ENCODE results near the gene MRPL2. TPM values are rescaled to one million over a fixed set of nuclear protein-coding genes. Genes with fewer than 3 reads are reported as not detected.

Gene MRPL2
- total RNA-seq, 2 experiments from 2014 or later = 42.8 to 48.0 TPM

GRCh38 chr6:43037197-43037596 is 22.0 kb downstream of the MRPL2 start:
- intact Hi-C loops (cut with DNase I, micrococcal nuclease) = no loop called here
- ChIA-PET POLR2A (interaction anchor here (2.7 kb wide), 1 partner anchor 17 kb away, joined by 7 read pairs; the partner anchor contains the start of gene CUL7), CTCF (no interaction called here)
- Histone ChIP-seq H3K27ac (ENCODE audit: low read depth in 1 of 2, low read length in 2 of 2) (no peak overlapping the region), H3K9me3 (ENCODE audit: control insufficient read depth in 1 of 2, insufficient read depth in 1 of 2, low read length in 2 of 2) (no peaks in the 10 kb centered on the region), H3K4me1 (ENCODE audit: insufficient read depth, low read length) (no peaks in the 10 kb centered on the region), H3K4me3 (ENCODE audit: low read length) (no peak overlapping the region), H3K27me3 (ENCODE audit: control insufficient read depth in 1 of 2, insufficient read depth in 2 of 2, low read length in 2 of 2) (no peaks in the 10 kb centered on the region), H3K36me3 (ENCODE audit: insufficient read depth, low read length) (peaks cover 45% of the 10 kb centered on the region)
- Mint-ChIP-seq H3K27me3 (no peaks in the 10 kb centered on the region), H3K9me3 (no peaks in the 10 kb centered on the region), H3K36me3 (ENCODE audit: low read depth) (peaks cover 59% of the 10 kb centered on the region), H3K4me1 (ENCODE audit: low read depth) (no peaks in the 10 kb centered on the region), H3K4me3 (no peak overlapping the region), H3K27ac (no peak overlapping the region)
- no peak for TF ChIP-seq CTCF (IDR thresholded peaks at IDR 0.05)
- ATAC-seq (ENCODE audit: poor library complexity) = no peak
- DNase-seq = no peak

DNA sequence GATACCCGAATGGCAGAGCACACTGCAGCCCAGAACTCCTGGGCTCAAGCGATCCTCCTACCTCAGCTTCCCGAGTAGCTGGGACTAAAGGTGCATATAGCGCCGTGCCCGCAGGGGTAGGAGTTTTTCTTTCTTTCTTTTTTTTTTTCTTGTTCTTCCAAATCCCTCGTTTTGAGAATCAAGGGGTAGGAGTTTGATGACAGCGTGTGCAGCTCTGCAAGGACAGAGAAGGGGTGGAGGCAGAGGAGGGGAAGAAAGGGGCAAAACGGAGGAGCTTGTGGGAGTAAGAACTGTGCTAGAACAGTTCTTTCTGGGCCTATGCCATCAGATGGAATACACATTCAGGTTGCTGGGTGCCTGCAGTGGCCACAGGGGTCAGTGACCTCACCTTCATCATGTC is 22.5 kb downstream of the MRPL2 start:
- H3K36me3 ChIP-seq (ENCODE audit: insufficient read depth, low read length) = peaks cover 47% of the 10 kb centered on the region
- Mint-ChIP-seq H3K36me3 (ENCODE audit: low read depth) (peaks cover 59% of the 10 kb centered on the region), H3K4me3 (no peak overlapping the region), H3K4me1 (ENCODE audit: low read depth) (no peaks in the 10 kb centered on the region), H3K27me3 (no peaks in the 10 kb centered on the region), H3K27ac (no peak overlapping the region), H3K9me3 (no peaks in the 10 kb centered on the region)
- no peak overlapping the region for H3K27ac ChIP-seq (ENCODE audit: low read depth in 1 of 2, low read length in 2 of 2)
- no peaks in the 10 kb centered on the region for H3K27me3 ChIP-seq (ENCODE audit: control insufficient read depth in 1 of 2, insufficient read depth in 2 of 2, low read length in 2 of 2)
- ATAC-seq (ENCODE audit: poor library complexity) (no peak), DNase-seq (no peak)
- POLR2A ChIA-PET = interaction anchor here (2.7 kb wide), 1 partner anchor 18 kb away, joined by 7 read pairs; the partner anchor contains the start of gene CUL7
- CTCF ChIA-PET = no interaction called here
- no peak for TF ChIP-seq CTCF (IDR thresholded peaks at IDR 0.05)
- no peaks in the 10 kb centered on the region for H3K9me3 ChIP-seq (ENCODE audit: control insufficient read depth in 1 of 2, insufficient read depth in 1 of 2, low read length in 2 of 2)
- no peaks in the 10 kb centered on the region for H3K4me1 ChIP-seq (ENCODE audit: insufficient read depth, low read length)
- intact Hi-C loops (cut with DNase I, micrococcal nuclease) = no loop called here
- H3K4me3 ChIP-seq (ENCODE audit: low read length) = no peak overlapping the region

GRCh38 chr6:43035495-43036194 is 23.6 kb downstream of the MRPL2 start:
- TF ChIP-seq CTCF (IDR thresholded peaks at IDR 0.05) = no peak
- intact Hi-C loops (cut with DNase I, micrococcal nuclease) = no loop called here
- Mint-ChIP-seq H3K27ac (no peak overlapping the region), H3K27me3 (no peaks in the 10 kb centered on the region), H3K9me3 (no peaks in the 10 kb centered on the region), H3K4me1 (ENCODE audit: low read depth) (no peaks in the 10 kb centered on the region), H3K4me3 (no peak overlapping the region), H3K36me3 (ENCODE audit: low read depth) (peaks cover 56% of the 10 kb centered on the region)
- Histone ChIP-seq H3K36me3 (ENCODE audit: insufficient read depth, low read length) (peaks cover 46% of the 10 kb centered on the region), H3K4me3 (ENCODE audit: low read length) (no peak overlapping the region), H3K9me3 (ENCODE audit: control insufficient read depth in 1 of 2, insufficient read depth in 1 of 2, low read length in 2 of 2) (no peaks in the 10 kb centered on the region), H3K27ac (ENCODE audit: low read depth in 1 of 2, low read length in 2 of 2) (no peak overlapping the region), H3K4me1 (ENCODE audit: insufficient read depth, low read length) (no peaks in the 10 kb centered on the region), H3K27me3 (ENCODE audit: control insufficient read depth in 1 of 2, insufficient read depth in 2 of 2, low read length in 2 of 2) (no peaks in the 10 kb centered on the region)
- POLR2A ChIA-PET = interaction anchor here (2.7 kb wide), 1 partner anchor 19 kb away, joined by 7 read pairs; the partner anchor contains the start of gene CUL7
- no peak for ATAC-seq (ENCODE audit: poor library complexity)
- CTCF ChIA-PET = no interaction called here
- DNase-seq = no peak

Data from CD4-positive, alpha-beta T cell (primary cell).